Right atrium auricular region (tissue), 2 donors: ENCODE results near the gene KIF16B. TPM values are rescaled to one million over a fixed set of nuclear protein-coding genes. Genes with fewer than 3 reads are reported as not detected.

ENCODE experiments used
- DNase-seq: peaks from one replicate; pipeline ENCODE4 v3.0.0-alpha.2; 2019; ENCODE audit warnings: low spot score
- H3K27ac ChIP-seq, 2 donors: fragments of 200-600 bp; sonication (generic); 1 replicate in 1 of 2; 2 replicates in 1 of 2; pipeline ENCODE4 v1.5.1; 2016 to 2019
- H3K27me3 ChIP-seq, 2 donors: fragments of 200-600 bp; sonication (generic); one replicate each; pipeline versions ENCODE4 v1.5.1 to v1.6.0; 2017 to 2019
- H3K36me3 ChIP-seq: fragments of 200-600 bp; sonication (generic); one replicate; pipeline ENCODE4 v1.5.1; 2016
- H3K4me1 ChIP-seq, 2 donors: fragments of 200-600 bp; sonication (generic); one replicate each; pipeline versions ENCODE4 v1.5.1 to v1.6.0; 2017 to 2019
- H3K4me3 ChIP-seq, 2 donors: fragments of 200-600 bp; sonication (generic); 1 replicate in 1 of 2; 2 replicates in 1 of 2; pipeline ENCODE4 v1.5.1; 2017 to 2019; ENCODE audit warnings: mild to moderate bottlenecking in 1 of 2, moderate library complexity in 1 of 2
- H3K9me3 ChIP-seq, 2 donors: fragments of 200-600 bp; sonication (generic); one replicate each; pipeline ENCODE4 v1.5.1; 2019
- total RNA-seq, 2 donors: library from RNA; depleted of rRNA; stranded (reverse); fragments of >200 nt; gene quantifications; one replicate each; pipeline ENCODE4 v1.1.0, GENCODE V29; 2016
- TF ChIP-seq, protein P1 (sequence below), 2 donors: fragments of 200-600 bp; sonication (generic); IDR thresholded peaks; one replicate each; pipeline ENCODE4 v1.5.1; 2019; ENCODE audit warnings: antibody characterized with exemption in 2 of 2

KIF16B gene
- total RNA-seq, 2 donors from 2014 or later: 11.2 to 23.0 TPM

DNA sequence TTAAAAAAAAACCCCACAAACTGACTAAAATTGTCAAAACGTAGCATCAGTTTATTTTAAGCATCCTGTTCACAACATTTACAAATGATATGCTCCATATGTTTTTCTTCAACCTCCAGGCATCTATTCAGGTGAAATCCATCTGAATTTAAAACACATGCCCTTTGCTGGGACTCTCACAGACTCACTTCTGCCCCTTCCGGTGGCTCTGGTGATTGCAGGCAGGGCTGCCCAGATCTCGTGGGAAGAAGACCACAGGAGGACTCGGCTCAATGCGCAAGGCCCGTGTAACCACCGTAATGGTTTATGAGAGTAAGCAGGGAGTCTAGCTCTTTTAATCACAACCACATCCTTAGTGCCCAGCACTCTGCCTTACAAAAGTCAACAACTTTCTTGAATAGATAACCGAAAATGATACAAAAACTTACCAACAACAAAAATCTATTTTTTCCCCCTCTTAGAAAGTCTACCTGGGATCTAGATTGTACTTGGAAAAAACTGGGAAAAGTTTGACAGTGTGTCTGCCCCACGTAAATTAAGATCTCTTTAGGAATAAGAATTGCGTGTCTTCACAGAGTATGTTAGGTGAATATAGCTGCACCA lies 139.1 kb downstream of the KIF16B start:
- TF ChIP-seq, protein P1, sequence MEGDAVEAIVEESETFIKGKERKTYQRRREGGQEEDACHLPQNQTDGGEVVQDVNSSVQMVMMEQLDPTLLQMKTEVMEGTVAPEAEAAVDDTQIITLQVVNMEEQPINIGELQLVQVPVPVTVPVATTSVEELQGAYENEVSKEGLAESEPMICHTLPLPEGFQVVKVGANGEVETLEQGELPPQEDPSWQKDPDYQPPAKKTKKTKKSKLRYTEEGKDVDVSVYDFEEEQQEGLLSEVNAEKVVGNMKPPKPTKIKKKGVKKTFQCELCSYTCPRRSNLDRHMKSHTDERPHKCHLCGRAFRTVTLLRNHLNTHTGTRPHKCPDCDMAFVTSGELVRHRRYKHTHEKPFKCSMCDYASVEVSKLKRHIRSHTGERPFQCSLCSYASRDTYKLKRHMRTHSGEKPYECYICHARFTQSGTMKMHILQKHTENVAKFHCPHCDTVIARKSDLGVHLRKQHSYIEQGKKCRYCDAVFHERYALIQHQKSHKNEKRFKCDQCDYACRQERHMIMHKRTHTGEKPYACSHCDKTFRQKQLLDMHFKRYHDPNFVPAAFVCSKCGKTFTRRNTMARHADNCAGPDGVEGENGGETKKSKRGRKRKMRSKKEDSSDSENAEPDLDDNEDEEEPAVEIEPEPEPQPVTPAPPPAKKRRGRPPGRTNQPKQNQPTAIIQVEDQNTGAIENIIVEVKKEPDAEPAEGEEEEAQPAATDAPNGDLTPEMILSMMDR (IDR thresholded peaks at IDR 0.05): peak; percentile 59 to 73
- H3K9me3 ChIP-seq: no peaks in the 10 kb centered on the region
- DNase-seq: no peak
- no peaks in the 10 kb centered on the region for H3K4me1 ChIP-seq
- H3K27ac ChIP-seq: no peak overlapping the region
- no peak overlapping the region for H3K4me3 ChIP-seq
- peaks cover 7% of the 10 kb centered on the region for H3K36me3 ChIP-seq
- no peaks in the 10 kb centered on the region for H3K27me3 ChIP-seq

DNA sequence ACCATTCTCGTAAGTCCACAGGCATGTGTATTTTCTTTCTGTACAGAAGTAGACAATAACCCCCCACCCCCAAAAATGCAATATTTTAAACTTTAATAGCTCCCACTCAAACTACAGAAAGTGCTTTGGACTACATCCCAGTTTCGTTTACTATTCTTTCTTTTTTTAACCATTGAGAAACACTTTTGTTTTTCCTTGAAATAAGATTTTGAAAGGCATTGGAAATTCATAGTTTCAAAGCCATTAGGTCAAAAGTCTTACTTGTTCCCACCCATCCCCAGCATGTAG lies 140.0 kb downstream of the KIF16B start:
- TF ChIP-seq, protein P1 (IDR thresholded peaks at IDR 0.05): no peak
- no peak for DNase-seq
- no peaks in the 10 kb centered on the region for H3K4me1 ChIP-seq
- H3K4me3 ChIP-seq: no peak overlapping the region
- no peak overlapping the region for H3K27ac ChIP-seq
- H3K9me3 ChIP-seq: no peaks in the 10 kb centered on the region
- no peaks in the 10 kb centered on the region for H3K27me3 ChIP-seq
- H3K36me3 ChIP-seq: peaks cover 12% of the 10 kb centered on the region

DNA sequence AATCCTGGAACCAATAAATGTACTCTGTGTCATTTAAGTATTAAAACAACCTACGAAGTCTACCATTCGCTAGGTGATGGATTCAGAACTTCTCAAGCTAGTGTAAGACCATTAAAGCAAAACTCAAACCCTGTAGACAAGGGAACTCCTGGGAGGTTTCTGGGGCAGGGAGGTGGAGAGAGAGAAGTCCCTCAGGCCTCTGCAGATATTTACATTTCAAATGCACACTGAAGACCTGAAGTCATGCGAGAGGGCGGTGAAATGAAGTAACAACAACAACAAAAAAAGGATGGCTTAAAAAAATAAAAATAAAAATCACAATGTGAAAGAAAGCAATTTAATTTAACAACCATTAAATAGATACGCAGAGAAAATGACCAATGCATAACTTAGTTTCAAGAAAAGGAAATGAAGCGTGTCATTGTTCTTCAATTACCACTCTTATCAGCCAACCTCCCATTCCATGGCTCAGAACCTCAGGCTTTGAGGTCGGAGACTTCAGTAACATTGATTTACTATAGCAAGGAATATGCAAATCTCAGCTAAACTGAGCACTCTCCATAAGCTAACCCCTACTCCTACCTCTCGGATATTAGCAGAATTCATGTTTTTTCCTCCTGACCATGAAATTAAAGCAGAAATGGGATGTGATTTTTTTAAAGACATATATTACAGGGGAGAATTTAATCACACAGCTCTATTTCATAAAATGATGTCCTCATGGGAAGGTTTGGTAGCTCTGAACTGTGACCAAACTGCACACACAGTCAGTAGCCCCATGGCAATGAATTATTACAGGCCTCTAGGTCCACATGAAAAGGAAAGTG lies 140.6 kb downstream of the KIF16B start:
- TF ChIP-seq, protein P1 (IDR thresholded peaks at IDR 0.05): no peak
- Histone ChIP-seq H3K36me3 (peaks cover 12% of the 10 kb centered on the region), H3K27ac (no peak overlapping the region), H3K9me3 (no peaks in the 10 kb centered on the region), H3K4me3 (no peak overlapping the region), H3K27me3 (no peaks in the 10 kb centered on the region), H3K4me1 (no peaks in the 10 kb centered on the region)
- no peak for DNase-seq

DNA sequence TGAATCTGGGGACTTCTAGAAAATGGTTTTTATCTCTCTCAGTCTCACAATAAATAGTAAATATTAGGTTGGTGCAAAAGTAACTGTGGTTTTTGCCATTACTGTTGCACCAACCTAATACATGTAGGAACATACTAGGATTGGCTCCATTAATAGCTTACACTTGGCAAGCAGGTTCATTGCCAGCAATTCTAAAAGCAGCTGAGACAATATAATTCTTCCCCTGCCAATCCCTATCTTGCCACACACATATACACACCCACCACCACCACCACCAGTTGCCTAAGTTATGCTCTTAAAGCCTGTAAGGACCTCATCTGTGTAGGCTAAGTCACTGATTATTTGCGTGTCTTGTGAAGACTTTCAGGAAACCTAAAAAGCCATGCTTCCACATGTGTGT lies 145.1 kb downstream of the KIF16B start:
- Histone ChIP-seq H3K36me3 (peaks cover 35% of the 10 kb centered on the region), H3K27ac (no peak overlapping the region), H3K27me3 (no peaks in the 10 kb centered on the region), H3K4me1 (no peaks in the 10 kb centered on the region), H3K9me3 (peaks cover 0 to 5% of the 10 kb centered on the region in 2 donors), H3K4me3 (no peak overlapping the region)
- TF ChIP-seq, protein P1 (IDR thresholded peaks at IDR 0.05): no peak
- no peak for DNase-seq

DNA sequence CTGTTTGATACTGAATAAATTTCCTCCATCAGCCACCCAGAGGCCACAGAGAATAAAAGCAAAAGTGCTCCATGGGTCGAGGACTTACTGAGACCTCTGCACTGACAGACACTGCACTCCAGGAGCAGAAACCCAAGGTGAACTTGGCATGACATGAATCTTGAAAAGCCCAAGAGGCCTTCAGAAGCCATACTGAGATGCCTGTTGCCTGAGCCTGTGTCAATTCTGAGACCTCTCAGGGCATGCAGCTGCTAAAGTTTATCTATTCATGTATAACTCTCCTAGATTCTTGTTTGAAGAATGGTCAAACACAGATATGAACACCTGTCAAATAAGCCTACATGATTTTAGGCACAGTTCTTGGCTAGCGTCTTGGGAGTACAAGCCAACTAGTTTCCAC lies 145.7 kb downstream of the KIF16B start:
- H3K27me3 ChIP-seq: no peaks in the 10 kb centered on the region
- H3K4me3 ChIP-seq: no peak overlapping the region
- no peak overlapping the region for H3K27ac ChIP-seq
- no peaks in the 10 kb centered on the region for H3K4me1 ChIP-seq
- DNase-seq: no peak
- H3K9me3 ChIP-seq: peaks cover 0 to 11% of the 10 kb centered on the region in 2 donors
- H3K36me3 ChIP-seq: peaks cover 35% of the 10 kb centered on the region
- TF ChIP-seq, protein P1 (IDR thresholded peaks at IDR 0.05): no peak
